GM12891 (cell line): ENCODE measurements around the gene BHLHE41. TPM values are rescaled to one million over a fixed set of nuclear protein-coding genes. Genes with fewer than 3 reads are reported as not detected.

Experiments used
- DNase-seq: peaks from one replicate; pipeline ENCODE4 v3.0.0; 2011; ENCODE audit warnings: low spot score; ENCODE audit not compliant: insufficient read length
- FAIRE-seq: peaks from 2 replicates; lab custom pipeline; 2011; peaks lifted over from hg19 to GRCh38; lab: Jason Lieb, UNC
- PAX5 ChIP-seq: IDR thresholded peaks from 2 replicates; pipeline ENCODE4 v1.6.1; 2011; ENCODE audit warnings: low read length, moderate library complexity, mild to moderate bottlenecking; ENCODE audit not compliant: insufficient read depth, severe bottlenecking
- POLR2A ChIP-seq: IDR thresholded peaks from 2 replicates; pipeline ENCODE4 v1.6.1; 2011; ENCODE audit warnings: low read depth, low read length, control low read depth
- POLR2AphosphoS5 ChIP-seq: IDR thresholded peaks from 2 replicates; pipeline ENCODE4 v1.6.1; 2011; ENCODE audit warnings: low read depth, low read length, control low read depth
- POU2F2 ChIP-seq: IDR thresholded peaks from 2 replicates; pipeline ENCODE4 v1.6.1; 2011; ENCODE audit warnings: low read depth, mild to moderate bottlenecking, control low read depth, low read length, moderate library complexity
- SPI1 ChIP-seq: IDR thresholded peaks from 2 replicates; pipeline ENCODE4 v1.6.1; 2011; ENCODE audit warnings: low read depth, low read length, control low read depth
- TAF1 ChIP-seq: IDR thresholded peaks from 2 replicates; pipeline ENCODE4 v1.6.1; 2011; ENCODE audit warnings: low read depth, low read length, control low read depth
- polyA plus RNA-seq: library from polyadenylated mRNA; unstranded; fragments of >200 nt; gene quantifications from one replicate; pipeline ENCODE4 v1.2.1, GENCODE V29; 2012; ENCODE audit warnings: low read depth, missing spikeins, inconsistent platforms; ENCODE audit not compliant: missing spikeins

Gene BHLHE41
- polyA plus RNA-seq = 0.35 TPM

GRCh38 chr12:26124446-26125399 is at the start of gene BHLHE41:
TSS of gene BHLHE41 (minus strand) at chr12:26125037. CDS start at chr12:26124779, 258 bp downstream.
- FAIRE-seq (peak; percentile 83), DNase-seq (no peak)
- no peak for TF ChIP-seq POLR2A
- TF ChIP-seq TAF1 = no peak
- TF ChIP-seq SPI1 = no peak
- no peak for TF ChIP-seq PAX5
- no peak for TF ChIP-seq POLR2AphosphoS5
- no peak for TF ChIP-seq POU2F2

GRCh38 chr12:26172946-26173552 is 48.2 kb upstream of the BHLHE41 start:
- TF ChIP-seq TAF1 = no peak
- no peak for TF ChIP-seq PAX5
- no peak for TF ChIP-seq POLR2AphosphoS5
- no peak for TF ChIP-seq POU2F2
- TF ChIP-seq SPI1 = no peak
- no peak for TF ChIP-seq POLR2A
- DNase-seq (no peak), FAIRE-seq (no peak)

- FAIRE-seq (no peak), DNase-seq (no peak)
- TF ChIP-seq POLR2AphosphoS5 (no peak), TAF1 (no peak)
These were observed 47.7 kb upstream of the BHLHE41 start for GRCh38 chr12:26172539-26172938.

- FAIRE-seq = no peak
- TF ChIP-seq POU2F2 (no peak), POLR2A (no peak), PAX5 (no peak), POLR2AphosphoS5 (no peak), TAF1 (no peak), SPI1 (no peak)
- DNase-seq = no peak
These were observed 47.2 kb upstream of the BHLHE41 start for GRCh38 chr12:26172013-26172412.

GRCh38 chr12:26164118-26164517 is 39.3 kb upstream of the BHLHE41 start:
- no peak for DNase-seq

GRCh38 chr12:26162905-26163304 is 38.1 kb upstream of the BHLHE41 start:
- DNase-seq (peak; percentile 20), FAIRE-seq (peak; percentile 97)
- TF ChIP-seq POLR2A = no peak
- peak; percentile 48; the same call in 1 of the 2 replicates for TF ChIP-seq SPI1
- TF ChIP-seq PAX5 = no peak
- TF ChIP-seq POU2F2 = peak; percentile 92

More at GRCh38 chr12:26164118-26164517, 39.3 kb upstream of the BHLHE41 start:
- FAIRE-seq = peak; percentile 26
- TF ChIP-seq POLR2A (no peak), POLR2AphosphoS5 (no peak)

GRCh38 chr12:26162174-26162573 is 37.3 kb upstream of the BHLHE41 start:
- FAIRE-seq (no peak), DNase-seq (no peak)
- TF ChIP-seq TAF1 (no peak), PAX5 (no peak), POU2F2 (no peak), POLR2AphosphoS5 (no peak), POLR2A (no peak), SPI1 (no peak)

GRCh38 chr12:26158078-26158764 is 33.4 kb upstream of the BHLHE41 start:
- TF ChIP-seq SPI1 (no peak), PAX5 (no peak), POLR2AphosphoS5 (no peak), TAF1 (no peak), POU2F2 (no peak)
- DNase-seq = no peak
- FAIRE-seq = peak; percentile 73

GRCh38 chr12:26157001-26157400 is 32.2 kb upstream of the BHLHE41 start:
- FAIRE-seq = no peak
- no peak for DNase-seq
- no peak for TF ChIP-seq POLR2A
- no peak for TF ChIP-seq TAF1
- no peak for TF ChIP-seq POLR2AphosphoS5
- TF ChIP-seq POU2F2 = no peak
- no peak for TF ChIP-seq SPI1
- TF ChIP-seq PAX5 = no peak

GRCh38 chr12:26156201-26156871 is 31.5 kb upstream of the BHLHE41 start:
- FAIRE-seq (peak; percentile 97), DNase-seq (peak; percentile 13)
- 0 out of 2 replicates have a peak, but pooled peaks have one; percentile 17 for TF ChIP-seq TAF1
- TF ChIP-seq POLR2A = peak; percentile 33; the same call in 1 of the 2 replicates
- no peak for TF ChIP-seq PAX5
- 0 out of 2 replicates have a peak, but pooled peaks have one; percentile 54 for TF ChIP-seq POLR2AphosphoS5
- peak; percentile 98 for TF ChIP-seq POU2F2
- peak; percentile 99 for TF ChIP-seq SPI1
